CD4-positive, alpha-beta T cell treated with Interleukin-10 for 1 hour (primary cell): ENCODE data around the gene RSPH10B.
"Not testable (repeated sequence)": the region's sequence is repeated elsewhere in the genome, so short reads cannot be mapped to it uniquely, and the experiment has no call there.

Source experiments
- DNase-seq: peaks from one replicate; pipeline ENCODE4 v3.0.0-alpha.2; 2020

Gene RSPH10B

GRCh38 chr7:5970347-5970911, at the start of gene RSPH10B:
Gene RSPH10B (minus strand): TSS chr7:5970689. CDS start chr7:5967116, 3,573 bp downstream.
- not testable (repeated sequence) for DNase-seq

- DNase-seq, result no peak
Measured at GRCh38 chr7:6016653-6016966, 46.1 kb upstream of the RSPH10B start.

- DNase-seq, result no peak
Measured at GRCh38 chr7:6015917-6016652, 45.6 kb upstream of the RSPH10B start.

- DNase-seq, result no peak
Measured at GRCh38 chr7:6012355-6013104, 42.0 kb upstream of the RSPH10B start.

GRCh38 chr7:6011541-6011940, 41.1 kb upstream of the RSPH10B start:
- DNase-seq, result no peak

GRCh38 chr7:6010370-6010769, 39.9 kb upstream of the RSPH10B start:
- not testable (repeated sequence) for DNase-seq

- DNase-seq, result peak; percentile 97
Measured at GRCh38 chr7:6008668-6009611, 38.5 kb upstream of the RSPH10B start, which contains the start of the genes AIMP2 and PMS2. Gene AIMP2 (plus strand): TSS chr7:6009272. CDS start chr7:6009364, 92 bp downstream. Gene PMS2 (minus strand): TSS chr7:6009049. CDS start chr7:6009019, 30 bp downstream.

GRCh38 chr7:6007835-6008590, 37.5 kb upstream of the RSPH10B start:
- not testable (repeated sequence) for DNase-seq

GRCh38 chr7:6007386-6007785, 36.9 kb upstream of the RSPH10B start:
- DNase-seq, result no peak

GRCh38 chr7:5997210-5997808, 26.8 kb upstream of the RSPH10B start:
- peak; percentile 73 for DNase-seq

GRCh38 chr7:5987061-5987460, 16.6 kb upstream of the RSPH10B start:
- not testable (repeated sequence) for DNase-seq

GRCh38 chr7:5979680-5980314, 9.3 kb upstream of the RSPH10B start:
- not testable (repeated sequence) for DNase-seq

- DNase-seq, result not testable (repeated sequence)
Measured at GRCh38 chr7:5973580-5973979, 3.1 kb upstream of the RSPH10B start.

GRCh38 chr7:5963810-5964209, 6.7 kb downstream of the RSPH10B start:
- not testable (repeated sequence) for DNase-seq

GRCh38 chr7:5963205-5963604, 7.3 kb downstream of the RSPH10B start:
- not testable (repeated sequence) for DNase-seq

- DNase-seq, result not testable (repeated sequence)
Measured at GRCh38 chr7:5934945-5935450, 35.5 kb downstream of the RSPH10B start.

GRCh38 chr7:5931905-5932644, 38.4 kb downstream of the RSPH10B start:
- not testable (repeated sequence) for DNase-seq

GRCh38 chr7:5931250-5931649, 39.2 kb downstream of the RSPH10B start:
- not testable (repeated sequence) for DNase-seq

- DNase-seq, result not testable (repeated sequence)
Measured at GRCh38 chr7:5930290-5930689, 40.2 kb downstream of the RSPH10B start.
